Ascending aorta (tissue), 2 donors: ENCODE measurements around the gene ATP1B1. TPM values are rescaled to one million over a fixed set of nuclear protein-coding genes. Genes with fewer than 3 reads are reported as not detected.

ENCODE experiments used
- DNase-seq, 2 donors: peaks; one replicate each; pipeline ENCODE4 v3.0.0-alpha.2; 2019; ENCODE audit warnings: low spot score in 2 of 2
- H3K27ac ChIP-seq, 2 donors: fragments of 200-600 bp; sonication (generic); one replicate each; pipeline ENCODE4 v1.5.1; 2016 to 2017; ENCODE audit warnings: mild to moderate bottlenecking in 1 of 2
- H3K27me3 ChIP-seq: fragments of 200-600 bp; sonication (generic); one replicate; pipeline ENCODE4 v1.5.1; 2017
- H3K36me3 ChIP-seq, 2 donors: fragments of 200-600 bp; sonication (generic); one replicate each; pipeline ENCODE4 v1.5.1; 2016
- H3K4me1 ChIP-seq, 2 donors: fragments of 200-600 bp; sonication (generic); one replicate each; pipeline ENCODE4 v1.5.1; 2016 to 2017; ENCODE audit warnings: mild to moderate bottlenecking in 1 of 2
- H3K4me3 ChIP-seq, 2 donors: fragments of 200-600 bp; sonication (generic); one replicate each; pipeline ENCODE4 v1.5.1; 2016 to 2017; ENCODE audit warnings: mild to moderate bottlenecking in 1 of 2
- H3K9me3 ChIP-seq, 2 donors: fragments of 200-600 bp; sonication (generic); one replicate each; pipeline ENCODE4 v1.5.1; 2016
- intact Hi-C: fragments of 100-400 bp; cut with DNase I; formaldehyde crosslinking; loops from one replicate; pipeline ENCODE4 v1.15.1; 2023
- total RNA-seq: library from RNA; depleted of rRNA; stranded (reverse); fragments of >200 nt; gene quantifications from one replicate; pipeline ENCODE4 v1.1.0, GENCODE V29; 2016
- TF ChIP-seq, protein P1 (sequence below), 3 experiments: fragments of 200-600 bp in 2 of 3; fragments of 450-650 bp in 1 of 3; sonication (generic) in 2 of 3; IDR thresholded peaks; one replicate each; pipeline ENCODE4 v1.5.1; 2016 to 2019; ENCODE audit warnings: antibody characterized with exemption in 3 of 3, mild to moderate bottlenecking in 1 of 3, moderate library complexity in 1 of 3

ATP1B1 gene
- total RNA-seq, 1 donor from 2014 or later, result 3.5 TPM

DNA sequence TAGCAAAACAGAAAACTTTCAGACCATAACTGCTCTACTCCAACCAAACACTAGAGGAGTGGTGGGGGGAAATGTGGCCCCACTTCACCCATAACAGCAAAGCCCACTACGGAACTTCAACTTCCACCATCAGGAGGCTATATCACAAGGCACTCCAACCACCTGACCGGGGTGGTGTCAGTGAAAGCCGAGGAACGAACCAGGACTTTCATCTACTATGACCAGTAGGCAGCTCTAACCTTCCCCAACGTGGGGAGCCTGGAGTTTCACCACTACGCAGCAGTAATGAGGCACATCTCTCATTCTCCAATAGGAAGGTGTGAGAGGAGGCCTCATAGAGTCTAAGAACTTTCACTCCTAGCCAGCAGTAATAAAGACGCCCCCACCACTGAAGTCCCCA, 42.4 kb upstream of the ATP1B1 start:
- no peaks in the 10 kb centered on the region for H3K4me1 ChIP-seq
- H3K9me3 ChIP-seq, result peaks cover 0 to 15% of the 10 kb centered on the region in 2 donors
- TF ChIP-seq, protein P1, sequence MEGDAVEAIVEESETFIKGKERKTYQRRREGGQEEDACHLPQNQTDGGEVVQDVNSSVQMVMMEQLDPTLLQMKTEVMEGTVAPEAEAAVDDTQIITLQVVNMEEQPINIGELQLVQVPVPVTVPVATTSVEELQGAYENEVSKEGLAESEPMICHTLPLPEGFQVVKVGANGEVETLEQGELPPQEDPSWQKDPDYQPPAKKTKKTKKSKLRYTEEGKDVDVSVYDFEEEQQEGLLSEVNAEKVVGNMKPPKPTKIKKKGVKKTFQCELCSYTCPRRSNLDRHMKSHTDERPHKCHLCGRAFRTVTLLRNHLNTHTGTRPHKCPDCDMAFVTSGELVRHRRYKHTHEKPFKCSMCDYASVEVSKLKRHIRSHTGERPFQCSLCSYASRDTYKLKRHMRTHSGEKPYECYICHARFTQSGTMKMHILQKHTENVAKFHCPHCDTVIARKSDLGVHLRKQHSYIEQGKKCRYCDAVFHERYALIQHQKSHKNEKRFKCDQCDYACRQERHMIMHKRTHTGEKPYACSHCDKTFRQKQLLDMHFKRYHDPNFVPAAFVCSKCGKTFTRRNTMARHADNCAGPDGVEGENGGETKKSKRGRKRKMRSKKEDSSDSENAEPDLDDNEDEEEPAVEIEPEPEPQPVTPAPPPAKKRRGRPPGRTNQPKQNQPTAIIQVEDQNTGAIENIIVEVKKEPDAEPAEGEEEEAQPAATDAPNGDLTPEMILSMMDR (IDR thresholded peaks at IDR 0.05), result no peak
- no peak for DNase-seq
- H3K27ac ChIP-seq, result no peak overlapping the region
- H3K27me3 ChIP-seq, result no peaks in the 10 kb centered on the region
- H3K4me3 ChIP-seq, result no peak overlapping the region
- intact Hi-C loops, result no loop called here
- H3K36me3 ChIP-seq, result no peaks in the 10 kb centered on the region

DNA sequence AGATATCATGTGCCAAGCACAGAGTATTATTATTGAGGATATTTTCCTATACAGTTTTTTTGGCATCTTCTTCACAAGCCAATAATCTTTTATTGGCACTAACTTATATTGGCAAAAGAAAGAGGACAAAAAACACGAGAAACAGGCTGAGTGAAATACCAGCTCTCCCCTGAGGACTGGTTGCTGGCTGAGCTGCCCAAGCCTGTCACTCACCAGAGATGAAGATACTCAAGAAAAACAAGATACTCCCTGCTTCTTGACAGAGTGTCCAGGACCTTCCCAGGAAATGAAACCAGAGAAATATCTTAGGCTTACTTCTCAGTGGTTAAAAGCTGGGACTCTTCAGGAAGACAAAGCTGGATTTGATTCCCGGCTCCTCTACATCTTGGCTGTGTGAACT, 35.9 kb upstream of the ATP1B1 start:
- H3K4me1 ChIP-seq, result no peaks in the 10 kb centered on the region
- DNase-seq, result no peak

DNA sequence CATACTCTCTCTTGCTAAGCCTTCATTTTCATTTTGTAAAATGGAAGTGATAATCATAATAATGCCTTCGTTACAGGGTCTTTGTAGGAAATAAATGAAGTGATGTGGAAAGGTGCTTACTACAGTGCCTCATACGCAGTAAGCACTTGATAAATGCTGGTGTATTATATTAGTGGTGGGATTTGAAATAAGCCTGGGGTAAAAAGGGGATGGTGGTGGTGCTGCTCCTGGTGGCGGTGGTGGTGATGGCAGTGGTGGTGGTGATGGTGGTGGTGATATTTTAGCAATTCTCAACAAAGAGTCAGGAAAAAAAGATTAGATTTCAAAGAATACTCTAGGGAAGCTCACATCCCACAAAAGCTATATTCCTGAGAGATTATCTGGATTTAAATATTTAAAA, 35.5 kb upstream of the ATP1B1 start:
- Histone ChIP-seq H3K9me3 (peaks cover 0 to 11% of the 10 kb centered on the region in 2 donors), H3K4me3 (no peak overlapping the region), H3K4me1 (no peaks in the 10 kb centered on the region), H3K27ac (no peak overlapping the region), H3K36me3 (no peaks in the 10 kb centered on the region), H3K27me3 (no peaks in the 10 kb centered on the region)
- TF ChIP-seq, protein P1 (IDR thresholded peaks at IDR 0.05), result peak in 1 of 3 experiments; percentile 7
- DNase-seq, result no peak
- intact Hi-C loops, result no loop called here

More for the DNA sequence above, 35.9 kb upstream of the ATP1B1 start:
- Histone ChIP-seq H3K9me3 (peaks cover 0 to 11% of the 10 kb centered on the region in 2 donors), H3K4me3 (no peak overlapping the region), H3K27me3 (no peaks in the 10 kb centered on the region), H3K36me3 (no peaks in the 10 kb centered on the region), H3K27ac (no peak overlapping the region)
- TF ChIP-seq, protein P1 (IDR thresholded peaks at IDR 0.05), result no peak
- intact Hi-C loops, result no loop called here

DNA sequence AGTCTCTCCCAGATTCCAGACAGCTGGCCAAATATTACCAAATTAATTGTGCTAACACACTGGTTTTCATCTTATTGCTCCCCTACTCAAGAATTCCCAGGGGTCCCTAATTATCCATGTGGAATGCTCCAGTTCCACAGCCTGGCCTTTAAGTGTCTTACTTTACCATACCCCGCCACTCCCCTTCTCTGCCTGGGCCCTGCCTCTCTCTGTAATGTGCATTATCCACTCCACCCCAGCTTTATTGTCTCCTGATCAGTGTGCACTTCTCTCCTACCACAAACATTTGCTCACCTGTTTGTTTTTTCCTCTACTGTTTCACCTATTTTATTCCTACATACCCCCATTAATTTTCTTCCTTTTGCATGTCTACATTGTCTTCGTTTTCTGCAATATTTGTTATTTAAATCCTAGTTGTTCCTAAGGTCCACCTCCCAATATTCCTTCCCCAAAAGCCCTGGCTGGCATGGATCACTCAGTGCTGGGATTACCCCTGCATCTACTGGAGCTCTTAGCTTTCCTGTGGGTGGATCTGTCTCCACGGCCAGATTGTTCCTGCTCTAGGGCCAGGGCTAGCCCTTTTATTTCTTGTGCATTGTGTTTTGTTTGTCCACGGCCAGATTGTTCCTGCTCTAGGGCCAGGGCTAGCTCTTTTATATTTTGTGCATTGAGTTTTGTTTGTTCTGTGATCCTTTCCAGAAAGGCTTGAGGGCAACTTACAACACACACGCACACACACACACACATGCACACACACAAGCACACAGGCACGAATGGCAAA, 33.4 kb upstream of the ATP1B1 start:
- TF ChIP-seq, protein P1 (IDR thresholded peaks at IDR 0.05), result no peak
- Histone ChIP-seq H3K9me3 (no peaks in the 10 kb centered on the region), H3K27ac (no peak overlapping the region), H3K27me3 (no peaks in the 10 kb centered on the region), H3K36me3 (no peaks in the 10 kb centered on the region), H3K4me3 (no peak overlapping the region), H3K4me1 (no peaks in the 10 kb centered on the region)
- intact Hi-C loops, result no loop called here
- no peak for DNase-seq

DNA sequence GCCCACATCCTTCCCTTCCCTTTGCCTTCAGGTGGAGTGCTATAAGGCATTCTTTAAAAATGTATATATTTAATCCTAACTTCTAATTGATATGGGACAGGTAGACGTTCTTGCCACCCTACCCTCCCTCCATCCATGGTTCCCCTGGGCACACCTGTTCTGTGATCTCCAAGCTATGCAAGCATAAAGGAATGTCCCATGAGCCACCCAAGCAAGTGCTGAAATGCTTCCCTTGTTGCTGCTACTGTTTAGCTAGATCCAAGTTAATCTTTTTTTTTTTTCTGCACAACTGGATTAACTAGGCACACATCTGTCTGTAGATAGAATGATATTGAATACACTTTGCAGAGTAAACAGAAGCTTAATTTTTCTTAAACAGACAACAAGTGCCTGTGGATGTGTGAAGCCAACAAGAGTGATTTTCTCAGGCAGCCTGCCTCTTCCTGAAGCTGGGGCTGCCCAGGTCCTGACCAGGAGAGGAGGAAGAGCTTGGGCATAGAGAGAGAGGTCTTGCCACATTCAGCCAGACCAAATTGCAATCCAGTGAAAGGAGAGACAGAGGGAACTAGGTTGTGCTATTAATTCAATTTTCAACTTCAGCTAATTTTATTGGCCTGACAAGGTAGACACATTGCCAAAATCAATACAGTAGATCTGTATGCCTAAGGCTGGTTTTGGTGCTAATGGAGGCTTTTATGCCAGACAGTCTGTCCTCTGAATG, 28.2 kb upstream of the ATP1B1 start:
- no peaks in the 10 kb centered on the region for H3K36me3 ChIP-seq
- H3K4me3 ChIP-seq, result no peak overlapping the region
- no peaks in the 10 kb centered on the region for H3K9me3 ChIP-seq
- no peaks in the 10 kb centered on the region for H3K27me3 ChIP-seq
- TF ChIP-seq, protein P1 (IDR thresholded peaks at IDR 0.05), result no peak
- intact Hi-C loops, result no loop called here
- no peak overlapping the region for H3K27ac ChIP-seq
- peaks cover 0 to 6% of the 10 kb centered on the region in 2 donors for H3K4me1 ChIP-seq
- DNase-seq, result no peak
